ENCODE measurements around the gene SLC18B1.
A peak's percentile ranks its signal among the peaks of the same experiment; 100 is the strongest.

The SLC18B1 gene

GRCh38 chr6:132751828-132752227 lies 46.6 kb downstream of the SLC18B1 start:
- Histone ChIP-seq H3K9ac (ENCODE audit: low read length) (no peak overlapping the region), H3K4me3 (ENCODE audit: low read length) (no peak overlapping the region), H3K27me3 (ENCODE audit: control insufficient read depth, insufficient read depth, low read length) (no peaks in the 10 kb centered on the region), H3K4me1 (ENCODE audit: control insufficient read depth, insufficient read depth, low read length) (peaks cover 7% of the 10 kb centered on the region), H3K36me3 (ENCODE audit: control insufficient read depth, insufficient read depth, low read length) (no peaks in the 10 kb centered on the region), H3K9me3 (ENCODE audit: control insufficient read depth, low read length) (no peaks in the 10 kb centered on the region)

GRCh38 chr6:132751306-132751705 lies 47.1 kb downstream of the SLC18B1 start:
- Histone ChIP-seq H3K4me1 (ENCODE audit: control insufficient read depth, insufficient read depth, low read length) (peaks cover 7% of the 10 kb centered on the region), H3K9ac (ENCODE audit: low read length) (no peak overlapping the region), H3K4me3 (ENCODE audit: low read length) (no peak overlapping the region)

GRCh38 chr6:132750455-132751248 lies 47.8 kb downstream of the SLC18B1 start:
- Histone ChIP-seq H3K27me3 (ENCODE audit: control insufficient read depth, insufficient read depth, low read length) (no peaks in the 10 kb centered on the region), H3K4me1 (ENCODE audit: control insufficient read depth, insufficient read depth, low read length) (peaks cover 7% of the 10 kb centered on the region), H3K9me3 (ENCODE audit: control insufficient read depth, low read length) (no peaks in the 10 kb centered on the region), H3K9ac (ENCODE audit: low read length) (no peak overlapping the region), H3K4me3 (ENCODE audit: low read length) (no peak overlapping the region), H3K36me3 (ENCODE audit: control insufficient read depth, insufficient read depth, low read length) (no peaks in the 10 kb centered on the region)

More at GRCh38 chr6:132751306-132751705, 47.1 kb downstream of the SLC18B1 start:
- no peaks in the 10 kb centered on the region for H3K27me3 ChIP-seq (ENCODE audit: control insufficient read depth, insufficient read depth, low read length)
- no peaks in the 10 kb centered on the region for H3K36me3 ChIP-seq (ENCODE audit: control insufficient read depth, insufficient read depth, low read length)
- no peaks in the 10 kb centered on the region for H3K9me3 ChIP-seq (ENCODE audit: control insufficient read depth, low read length)

GRCh38 chr6:132749111-132749510 lies 49.3 kb downstream of the SLC18B1 start:
- H3K36me3 ChIP-seq (ENCODE audit: control insufficient read depth, insufficient read depth, low read length) = no peaks in the 10 kb centered on the region
- H3K27me3 ChIP-seq (ENCODE audit: control insufficient read depth, insufficient read depth, low read length) = no peaks in the 10 kb centered on the region
- no peaks in the 10 kb centered on the region for H3K9me3 ChIP-seq (ENCODE audit: control insufficient read depth, low read length)
- H3K9ac ChIP-seq (ENCODE audit: low read length) = no peak overlapping the region
- H3K4me1 ChIP-seq (ENCODE audit: control insufficient read depth, insufficient read depth, low read length) = peaks cover 7% of the 10 kb centered on the region
- H3K4me3 ChIP-seq (ENCODE audit: low read length) = no peak overlapping the region

GRCh38 chr6:132748446-132748845 lies 50.0 kb downstream of the SLC18B1 start:
- Histone ChIP-seq H3K4me1 (ENCODE audit: control insufficient read depth, insufficient read depth, low read length) (peaks cover 7% of the 10 kb centered on the region), H3K9me3 (ENCODE audit: control insufficient read depth, low read length) (no peaks in the 10 kb centered on the region), H3K4me3 (ENCODE audit: low read length) (no peak overlapping the region), H3K9ac (ENCODE audit: low read length) (no peak overlapping the region), H3K36me3 (ENCODE audit: control insufficient read depth, insufficient read depth, low read length) (no peaks in the 10 kb centered on the region), H3K27me3 (ENCODE audit: control insufficient read depth, insufficient read depth, low read length) (no peaks in the 10 kb centered on the region)

- Histone ChIP-seq H3K36me3 (ENCODE audit: control insufficient read depth, insufficient read depth, low read length) (no peaks in the 10 kb centered on the region), H3K4me1 (ENCODE audit: control insufficient read depth, insufficient read depth, low read length) (peaks cover 9% of the 10 kb centered on the region), H3K4me3 (ENCODE audit: low read length) (no peak overlapping the region)
Measured at GRCh38 chr6:132746048-132746447, 52.4 kb downstream of the SLC18B1 start.

GRCh38 chr6:132742495-132742894 lies 55.9 kb downstream of the SLC18B1 start:
- Histone ChIP-seq H3K4me1 (ENCODE audit: control insufficient read depth, insufficient read depth, low read length) (peaks cover 9% of the 10 kb centered on the region), H3K27me3 (ENCODE audit: control insufficient read depth, insufficient read depth, low read length) (no peaks in the 10 kb centered on the region), H3K4me3 (ENCODE audit: low read length) (no peak overlapping the region), H3K9me3 (ENCODE audit: control insufficient read depth, low read length) (no peaks in the 10 kb centered on the region), H3K36me3 (ENCODE audit: control insufficient read depth, insufficient read depth, low read length) (no peaks in the 10 kb centered on the region), H3K9ac (ENCODE audit: low read length) (no peak overlapping the region)

More at GRCh38 chr6:132746048-132746447, 52.4 kb downstream of the SLC18B1 start:
- Histone ChIP-seq H3K9ac (ENCODE audit: low read length) (no peak overlapping the region), H3K27me3 (ENCODE audit: control insufficient read depth, insufficient read depth, low read length) (no peaks in the 10 kb centered on the region), H3K9me3 (ENCODE audit: control insufficient read depth, low read length) (no peaks in the 10 kb centered on the region)

- Histone ChIP-seq H3K36me3 (ENCODE audit: control insufficient read depth, insufficient read depth, low read length) (no peaks in the 10 kb centered on the region), H3K4me1 (ENCODE audit: control insufficient read depth, insufficient read depth, low read length) (peaks cover 19% of the 10 kb centered on the region), H3K4me3 (ENCODE audit: low read length) (no peak overlapping the region), H3K9me3 (ENCODE audit: control insufficient read depth, low read length) (no peaks in the 10 kb centered on the region), H3K9ac (ENCODE audit: low read length) (no peak overlapping the region), H3K27me3 (ENCODE audit: control insufficient read depth, insufficient read depth, low read length) (no peaks in the 10 kb centered on the region)
Measured at GRCh38 chr6:132741281-132741680, 57.2 kb downstream of the SLC18B1 start.

- Histone ChIP-seq H3K4me1 (ENCODE audit: control insufficient read depth, insufficient read depth, low read length) (peaks cover 51% of the 10 kb centered on the region), H3K9ac (ENCODE audit: low read length) (peak overlapping the region; percentile 41), H3K27me3 (ENCODE audit: control insufficient read depth, insufficient read depth, low read length) (no peaks in the 10 kb centered on the region), H3K4me3 (ENCODE audit: low read length) (no peak overlapping the region), H3K36me3 (ENCODE audit: control insufficient read depth, insufficient read depth, low read length) (no peaks in the 10 kb centered on the region), H3K9me3 (ENCODE audit: control insufficient read depth, low read length) (no peaks in the 10 kb centered on the region)
Measured at GRCh38 chr6:132736239-132736638, 62.2 kb downstream of the SLC18B1 start.

- no peak overlapping the region for H3K4me3 ChIP-seq (ENCODE audit: low read length)
- H3K27me3 ChIP-seq (ENCODE audit: control insufficient read depth, insufficient read depth, low read length) = no peaks in the 10 kb centered on the region
- H3K4me1 ChIP-seq (ENCODE audit: control insufficient read depth, insufficient read depth, low read length) = peaks cover 53% of the 10 kb centered on the region
- no peaks in the 10 kb centered on the region for H3K36me3 ChIP-seq (ENCODE audit: control insufficient read depth, insufficient read depth, low read length)
- no peaks in the 10 kb centered on the region for H3K9me3 ChIP-seq (ENCODE audit: control insufficient read depth, low read length)
- H3K9ac ChIP-seq (ENCODE audit: low read length) = no peak overlapping the region
Measured at GRCh38 chr6:132734694-132735236, 63.7 kb downstream of the SLC18B1 start.

- H3K36me3 ChIP-seq (ENCODE audit: control insufficient read depth, insufficient read depth, low read length) = no peaks in the 10 kb centered on the region
- no peaks in the 10 kb centered on the region for H3K27me3 ChIP-seq (ENCODE audit: control insufficient read depth, insufficient read depth, low read length)
- no peak overlapping the region for H3K9ac ChIP-seq (ENCODE audit: low read length)
- no peak overlapping the region for H3K4me3 ChIP-seq (ENCODE audit: low read length)
- H3K9me3 ChIP-seq (ENCODE audit: control insufficient read depth, low read length) = no peaks in the 10 kb centered on the region
- H3K4me1 ChIP-seq (ENCODE audit: control insufficient read depth, insufficient read depth, low read length) = peaks cover 55% of the 10 kb centered on the region
Measured at GRCh38 chr6:132733814-132734213, 64.6 kb downstream of the SLC18B1 start.

GRCh38 chr6:132733283-132733682 lies 65.2 kb downstream of the SLC18B1 start:
- no peaks in the 10 kb centered on the region for H3K36me3 ChIP-seq (ENCODE audit: control insufficient read depth, insufficient read depth, low read length)
- H3K9ac ChIP-seq (ENCODE audit: low read length) = no peak overlapping the region
- H3K9me3 ChIP-seq (ENCODE audit: control insufficient read depth, low read length) = no peaks in the 10 kb centered on the region
- H3K4me3 ChIP-seq (ENCODE audit: low read length) = no peak overlapping the region
- H3K27me3 ChIP-seq (ENCODE audit: control insufficient read depth, insufficient read depth, low read length) = no peaks in the 10 kb centered on the region
- peaks cover 55% of the 10 kb centered on the region for H3K4me1 ChIP-seq (ENCODE audit: control insufficient read depth, insufficient read depth, low read length)
